Loucy (cell line): ENCODE results near the gene MMEL1.

Source experiments
- H2AFZ ChIP-seq: fragments of 200-600 bp; sonication (generic); 2 replicates; pipeline ENCODE4 v1.6.0; 2016; ENCODE audit warnings: antibody characterized with exemption, mild to moderate bottlenecking, low read length, moderate library complexity
- H3F3A ChIP-seq: fragments of 200-600 bp; 2 replicates; pipeline ENCODE4 v1.6.0; 2016; ENCODE audit warnings: antibody characterized with exemption, low read depth, mild to moderate bottlenecking
- H3K27me3 ChIP-seq: fragments of 200-600 bp; sonication (generic); 2 replicates; pipeline ENCODE4 v1.6.1; 2014; ENCODE audit warnings: low read length, mild to moderate bottlenecking; ENCODE audit not compliant: insufficient read depth, poor library complexity, severe bottlenecking
- H3K36me3 ChIP-seq: fragments of 200-600 bp; sonication (generic); 2 replicates; pipeline ENCODE4 v1.6.1; 2016; ENCODE audit warnings: low read length; ENCODE audit not compliant: insufficient read depth
- H3K4me1 ChIP-seq: fragments of 200-600 bp; sonication (generic); 2 replicates; pipeline ENCODE4 v1.5.1; 2014; ENCODE audit warnings: low read length, mild to moderate bottlenecking; ENCODE audit not compliant: insufficient read depth, poor library complexity, severe bottlenecking
- H3K4me2 ChIP-seq: fragments of 200-600 bp; sonication (generic); 2 replicates; pipeline ENCODE4 v1.6.0; 2014; ENCODE audit warnings: antibody characterized with exemption, low read length, low read depth, mild to moderate bottlenecking; ENCODE audit not compliant: poor library complexity, severe bottlenecking
- H3K4me3 ChIP-seq: fragments of 200-600 bp; sonication (generic); 2 replicates; pipeline ENCODE4 v1.5.1; 2014; ENCODE audit warnings: low read length, mild to moderate bottlenecking, mixed read lengths; ENCODE audit not compliant: poor library complexity, severe bottlenecking
- H3K79me2 ChIP-seq: fragments of 200-600 bp; sonication (generic); 2 replicates; pipeline ENCODE4 v1.6.1; 2014; ENCODE audit warnings: low read length; ENCODE audit not compliant: insufficient read depth
- H3K9ac ChIP-seq: fragments of 200-600 bp; sonication (generic); 2 replicates; pipeline ENCODE4 v1.6.0; 2014; ENCODE audit warnings: mild to moderate bottlenecking, low read depth, low read length, moderate library complexity; ENCODE audit not compliant: poor library complexity, severe bottlenecking
- H3K9me2 ChIP-seq: fragments of 200-600 bp; sonication (generic); replicated peaks from 2 replicates; pipeline ENCODE4 v1.6.1; 2016; ENCODE audit warnings: low read depth, low read length, mixed read lengths
- H3K9me3 ChIP-seq: fragments of 200-600 bp; sonication (generic); 2 replicates; pipeline ENCODE4 v1.6.1; 2014; ENCODE audit warnings: mild to moderate bottlenecking, antibody characterized with exemption, low read length, low read depth; ENCODE audit not compliant: insufficient read depth
- H4K20me1 ChIP-seq: fragments of 200-600 bp; sonication (generic); 2 replicates; pipeline ENCODE4 v1.6.0; 2014; ENCODE audit warnings: antibody characterized with exemption, low read length, mild to moderate bottlenecking; ENCODE audit not compliant: insufficient read depth, poor library complexity, severe bottlenecking
- EZH2phosphoT487 ChIP-seq: fragments of 200-600 bp; IDR thresholded peaks from 2 replicates; pipeline ENCODE4 v1.6.1; 2018; ENCODE audit warnings: antibody characterized with exemption, mild to moderate bottlenecking, moderate library complexity, borderline replicate concordance
- TF ChIP-seq, protein P1 (sequence below): fragments of 200-600 bp; sonication (generic); conservative IDR thresholded peaks from 2 replicates; pipeline ENCODE4 v1.5.1; 2014; ENCODE audit warnings: mild to moderate bottlenecking, antibody characterized with exemption, low read length

Gene MMEL1

DNA sequence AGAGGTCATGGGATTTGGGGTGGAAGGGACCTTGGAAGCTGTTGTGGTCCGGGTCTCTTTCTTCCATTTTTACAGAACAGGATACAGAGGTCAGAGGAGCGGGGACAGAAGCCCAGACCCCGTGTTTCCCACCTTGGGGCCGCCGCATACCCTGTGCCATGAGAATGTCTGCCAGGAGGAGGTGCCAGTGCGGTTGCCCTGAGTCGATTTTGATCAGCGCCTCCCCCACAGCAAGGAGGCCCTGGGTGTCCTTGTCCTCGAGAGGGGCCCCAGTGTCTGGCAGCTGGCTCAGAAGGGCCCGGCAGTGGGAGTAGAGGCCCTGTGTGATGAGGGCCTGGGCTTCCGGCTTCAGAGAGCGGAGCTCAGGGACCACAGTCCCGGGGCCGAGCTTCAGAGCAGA lies 12.3 kb upstream of the MMEL1 start:
- Histone ChIP-seq H4K20me1 (peaks cover 4% of the 10 kb centered on the region), H3K36me3 (no peaks in the 10 kb centered on the region), H3F3A (no peaks in the 10 kb centered on the region), H3K4me2 (no peak overlapping the region), H3K9ac (no peak overlapping the region), H3K9me3 (no peaks in the 10 kb centered on the region; the same call in 1 of the 2 replicates), H3K4me1 (peaks cover 8% of the 10 kb centered on the region), H3K27me3 (no peaks in the 10 kb centered on the region), H3K4me3 (no peak overlapping the region), H3K9me2 (no peaks in the 10 kb centered on the region), H2AFZ (no peak overlapping the region), H3K79me2 (peaks cover 6% of the 10 kb centered on the region; the same call in 1 of the 2 replicates)
- TF ChIP-seq, protein P1, sequence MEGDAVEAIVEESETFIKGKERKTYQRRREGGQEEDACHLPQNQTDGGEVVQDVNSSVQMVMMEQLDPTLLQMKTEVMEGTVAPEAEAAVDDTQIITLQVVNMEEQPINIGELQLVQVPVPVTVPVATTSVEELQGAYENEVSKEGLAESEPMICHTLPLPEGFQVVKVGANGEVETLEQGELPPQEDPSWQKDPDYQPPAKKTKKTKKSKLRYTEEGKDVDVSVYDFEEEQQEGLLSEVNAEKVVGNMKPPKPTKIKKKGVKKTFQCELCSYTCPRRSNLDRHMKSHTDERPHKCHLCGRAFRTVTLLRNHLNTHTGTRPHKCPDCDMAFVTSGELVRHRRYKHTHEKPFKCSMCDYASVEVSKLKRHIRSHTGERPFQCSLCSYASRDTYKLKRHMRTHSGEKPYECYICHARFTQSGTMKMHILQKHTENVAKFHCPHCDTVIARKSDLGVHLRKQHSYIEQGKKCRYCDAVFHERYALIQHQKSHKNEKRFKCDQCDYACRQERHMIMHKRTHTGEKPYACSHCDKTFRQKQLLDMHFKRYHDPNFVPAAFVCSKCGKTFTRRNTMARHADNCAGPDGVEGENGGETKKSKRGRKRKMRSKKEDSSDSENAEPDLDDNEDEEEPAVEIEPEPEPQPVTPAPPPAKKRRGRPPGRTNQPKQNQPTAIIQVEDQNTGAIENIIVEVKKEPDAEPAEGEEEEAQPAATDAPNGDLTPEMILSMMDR, result no peak
- TF ChIP-seq EZH2phosphoT487, result no peak

DNA sequence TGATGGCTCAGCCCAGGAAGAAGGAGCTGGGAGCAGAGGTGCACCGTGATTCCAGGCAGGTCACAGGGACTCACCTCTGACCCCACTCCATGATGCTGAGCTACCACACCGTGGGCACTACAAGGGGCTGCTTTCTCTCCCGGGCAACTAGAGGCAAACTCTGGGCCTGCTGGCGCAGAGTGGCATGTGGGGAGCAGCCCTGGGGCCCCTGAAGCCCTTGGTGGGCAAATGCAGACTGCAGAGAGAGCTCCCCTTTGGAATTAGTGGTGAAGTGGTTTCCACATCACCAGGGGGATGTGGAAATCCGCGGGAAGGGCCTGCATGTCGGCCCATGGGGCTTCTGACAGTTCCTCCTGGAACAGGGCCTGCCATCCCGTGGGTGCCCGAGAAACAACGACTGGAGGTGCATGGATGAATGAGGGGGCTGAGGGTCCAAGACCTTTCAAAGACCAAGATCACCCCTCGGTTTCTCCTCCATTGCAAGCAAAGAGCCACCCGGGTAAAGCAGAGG lies 11.8 kb upstream of the MMEL1 start:
- no peaks in the 10 kb centered on the region for H3K9me2 ChIP-seq
- peaks cover 6% of the 10 kb centered on the region; the same call in 1 of the 2 replicates for H3K79me2 ChIP-seq
- H3K4me3 ChIP-seq, result no peak overlapping the region
- H4K20me1 ChIP-seq, result peaks cover 4% of the 10 kb centered on the region
- no peaks in the 10 kb centered on the region for H3F3A ChIP-seq
- H3K9ac ChIP-seq, result no peak overlapping the region
- H2AFZ ChIP-seq, result no peak overlapping the region
- H3K27me3 ChIP-seq, result no peaks in the 10 kb centered on the region
- no peaks in the 10 kb centered on the region; the same call in 1 of the 2 replicates for H3K9me3 ChIP-seq
- H3K4me2 ChIP-seq, result no peak overlapping the region
- H3K4me1 ChIP-seq, result peaks cover 8% of the 10 kb centered on the region
- TF ChIP-seq EZH2phosphoT487, result no peak
- TF ChIP-seq, protein P1, result no peak
- H3K36me3 ChIP-seq, result no peaks in the 10 kb centered on the region

DNA sequence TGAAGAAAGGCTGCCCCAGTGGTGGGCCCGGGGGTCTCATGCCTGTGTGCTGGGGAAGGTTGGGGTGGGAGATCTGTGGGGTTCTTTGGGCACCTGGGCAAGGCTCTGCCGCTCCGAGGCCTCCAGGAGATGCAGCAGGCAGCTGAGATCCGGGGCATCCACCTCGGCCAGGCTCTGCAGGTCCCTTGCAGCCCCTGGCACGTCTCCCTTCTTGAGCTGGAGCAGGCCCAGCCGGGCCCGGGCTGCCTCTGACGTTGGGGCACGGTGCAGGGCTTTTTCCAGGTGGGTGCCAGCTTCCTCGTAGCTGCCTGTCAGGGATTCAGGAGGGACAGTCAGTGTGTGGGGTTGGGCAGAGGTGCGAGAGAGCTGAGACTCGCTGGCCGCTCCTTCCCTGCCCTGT lies 11.4 kb upstream of the MMEL1 start:
- Histone ChIP-seq H2AFZ (no peak overlapping the region), H3K79me2 (peaks cover 6% of the 10 kb centered on the region; the same call in 1 of the 2 replicates), H3K9me3 (no peaks in the 10 kb centered on the region; the same call in 1 of the 2 replicates), H3F3A (no peaks in the 10 kb centered on the region), H3K36me3 (no peaks in the 10 kb centered on the region), H3K27me3 (no peaks in the 10 kb centered on the region), H4K20me1 (peaks cover 4% of the 10 kb centered on the region), H3K9me2 (no peaks in the 10 kb centered on the region), H3K4me3 (no peak overlapping the region), H3K4me1 (peaks cover 8% of the 10 kb centered on the region), H3K9ac (no peak overlapping the region), H3K4me2 (no peak overlapping the region)
- TF ChIP-seq, protein P1, result no peak
- no peak for TF ChIP-seq EZH2phosphoT487
